ENCODE results near the gene KLHL22.

Gene KLHL22

GRCh38 chr22:20526305-20526627 is 30.7 kb upstream of the KLHL22 start:
- Histone ChIP-seq H3K27ac (no peak overlapping the region), H3K4me1 (ENCODE audit: control insufficient read depth in 1 of 2, insufficient read depth in 1 of 2, low read depth in 1 of 2, low read length in 1 of 2) (no peaks in the 10 kb centered on the region), H3K4me3 (ENCODE audit: low read depth in 1 of 2, low read length in 1 of 2) (no peak overlapping the region), H3K9me3 (no peaks in the 10 kb centered on the region), H3K36me3 (peaks cover 42% of the 10 kb centered on the region), H3K27me3 (no peaks in the 10 kb centered on the region)
- no peak for TF ChIP-seq CTCF (IDR thresholded peaks at IDR 0.05)

- Histone ChIP-seq H3K4me1 (ENCODE audit: control insufficient read depth in 1 of 2, insufficient read depth in 1 of 2, low read depth in 1 of 2, low read length in 1 of 2) (no peaks in the 10 kb centered on the region), H3K27ac (no peak overlapping the region)
Observed at GRCh38 chr22:20525048-20525447, 29.5 kb upstream of the KLHL22 start.

GRCh38 chr22:20524004-20524481 is 28.4 kb upstream of the KLHL22 start:
- Histone ChIP-seq H3K27me3 (no peaks in the 10 kb centered on the region), H3K4me3 (ENCODE audit: low read depth in 1 of 2, low read length in 1 of 2) (no peak overlapping the region), H3K27ac (peak overlapping the region; percentile 49), H3K36me3 (peaks cover 48% of the 10 kb centered on the region), H3K4me1 (ENCODE audit: control insufficient read depth in 1 of 2, insufficient read depth in 1 of 2, low read depth in 1 of 2, low read length in 1 of 2) (no peaks in the 10 kb centered on the region), H3K9me3 (no peaks in the 10 kb centered on the region)
- TF ChIP-seq CTCF (IDR thresholded peaks at IDR 0.05), result no peak

More at GRCh38 chr22:20525048-20525447, 29.5 kb upstream of the KLHL22 start:
- Histone ChIP-seq H3K36me3 (peaks cover 39% of the 10 kb centered on the region), H3K27me3 (no peaks in the 10 kb centered on the region), H3K9me3 (no peaks in the 10 kb centered on the region), H3K4me3 (ENCODE audit: low read depth in 1 of 2, low read length in 1 of 2) (no peak overlapping the region)
- no peak for TF ChIP-seq CTCF (IDR thresholded peaks at IDR 0.05)

- H3K4me1 ChIP-seq (ENCODE audit: control insufficient read depth in 1 of 2, insufficient read depth in 1 of 2, low read depth in 1 of 2, low read length in 1 of 2), result no peaks in the 10 kb centered on the region
- H3K27ac ChIP-seq, result peak overlapping the region; percentile 49
- peaks cover 50% of the 10 kb centered on the region for H3K36me3 ChIP-seq
Observed at GRCh38 chr22:20523086-20523983, 27.7 kb upstream of the KLHL22 start.

More at GRCh38 chr22:20523086-20523983, 27.7 kb upstream of the KLHL22 start:
- H3K9me3 ChIP-seq, result no peaks in the 10 kb centered on the region
- H3K4me3 ChIP-seq (ENCODE audit: low read depth in 1 of 2, low read length in 1 of 2), result no peak overlapping the region
- H3K27me3 ChIP-seq, result no peaks in the 10 kb centered on the region
- no peak for TF ChIP-seq CTCF (IDR thresholded peaks at IDR 0.05)
